Activated CD4-positive, CD25-positive, alpha-beta regulatory T cell treated with anti-CD3 and anti-CD28 coated beads, Interleukin-2, amount 50 U/mL, for 16 hours (primary cell): ENCODE data around the gene MRPL28.
"Not testable (repeated sequence)": the region's sequence is repeated elsewhere in the genome, so short reads cannot be mapped to it uniquely, and the experiment has no call there.

ENCODE experiments used
- DNase-seq: peaks from one replicate; pipeline ENCODE4 v3.0.0-alpha.2; 2020; ENCODE audit warnings: low read depth, low spot score

MRPL28 gene

GRCh38 chr16:360698-361336 lies 9.5 kb downstream of the MRPL28 start:
- no peak for DNase-seq

- DNase-seq, result no peak
Measured at GRCh38 chr16:359871-360697, 10.3 kb downstream of the MRPL28 start.

GRCh38 chr16:359067-359763 lies 11.1 kb downstream of the MRPL28 start:
- no peak for DNase-seq

- no peak for DNase-seq
Measured at GRCh38 chr16:356741-357140, 13.6 kb downstream of the MRPL28 start.

- DNase-seq, result no peak
Measured at GRCh38 chr16:354971-355461, 15.3 kb downstream of the MRPL28 start.

GRCh38 chr16:354291-354881 lies 16.0 kb downstream of the MRPL28 start:
- no peak for DNase-seq

- DNase-seq, result no peak
Measured at GRCh38 chr16:353404-354290, 16.7 kb downstream of the MRPL28 start.

GRCh38 chr16:352547-353403 lies 17.6 kb downstream of the MRPL28 start, which contains the start of gene AXIN1:
TSS of gene AXIN1 (minus strand) at chr16:352723. CDS start at chr16:347025, 5,698 bp downstream.
- DNase-seq, result peak; percentile 100

GRCh38 chr16:351804-352520 lies 18.4 kb downstream of the MRPL28 start:
- DNase-seq, result no peak

GRCh38 chr16:350203-350602 lies 20.1 kb downstream of the MRPL28 start:
- DNase-seq, result no peak

- no peak for DNase-seq
Measured at GRCh38 chr16:349211-349610, 21.1 kb downstream of the MRPL28 start.

- DNase-seq, result not testable (repeated sequence)
Measured at GRCh38 chr16:348495-348894, 21.8 kb downstream of the MRPL28 start.

GRCh38 chr16:347203-347602 lies 23.1 kb downstream of the MRPL28 start:
- DNase-seq, result no peak

GRCh38 chr16:346587-346986 lies 23.8 kb downstream of the MRPL28 start:
- DNase-seq, result no peak

- no peak for DNase-seq
Measured at GRCh38 chr16:345772-346171, 24.6 kb downstream of the MRPL28 start.

- DNase-seq, result no peak
Measured at GRCh38 chr16:342455-343213, 27.7 kb downstream of the MRPL28 start.

GRCh38 chr16:341974-342336 lies 28.4 kb downstream of the MRPL28 start:
- not testable (repeated sequence) for DNase-seq
